ENCODE results near the gene KRTAP12-1.

KRTAP12-1 gene

GRCh38 chr21:44710756-44711326 is 28.9 kb upstream of the KRTAP12-1 start:
- DNase-seq, result no peak

GRCh38 chr21:44710294-44710665 is 28.3 kb upstream of the KRTAP12-1 start:
- DNase-seq, result no peak

GRCh38 chr21:44709426-44710293 is 27.7 kb upstream of the KRTAP12-1 start:
- DNase-seq, result no peak

- DNase-seq, result no peak
These were observed 27.0 kb upstream of the KRTAP12-1 start for GRCh38 chr21:44708866-44709425.

- DNase-seq, result no peak
These were observed 26.4 kb upstream of the KRTAP12-1 start for GRCh38 chr21:44708213-44708865.

GRCh38 chr21:44706706-44707581 is 25.0 kb upstream of the KRTAP12-1 start:
- no peak for DNase-seq

GRCh38 chr21:44706026-44706705 is 24.2 kb upstream of the KRTAP12-1 start:
- DNase-seq, result no peak

- no peak for DNase-seq
These were observed 22.7 kb upstream of the KRTAP12-1 start for GRCh38 chr21:44704636-44705001.

- DNase-seq, result no peak
These were observed 22.0 kb upstream of the KRTAP12-1 start for GRCh38 chr21:44703731-44704635.

- no peak for DNase-seq
These were observed 21.2 kb upstream of the KRTAP12-1 start for GRCh38 chr21:44702973-44703730.

- DNase-seq, result no peak
These were observed 20.4 kb upstream of the KRTAP12-1 start for GRCh38 chr21:44702111-44702972.

- DNase-seq, result no peak
These were observed 19.6 kb upstream of the KRTAP12-1 start for GRCh38 chr21:44701541-44701940.

- no peak for DNase-seq
These were observed 19.0 kb upstream of the KRTAP12-1 start for GRCh38 chr21:44701023-44701400.

GRCh38 chr21:44700101-44701022 is 18.4 kb upstream of the KRTAP12-1 start:
- no peak for DNase-seq

- DNase-seq, result no peak
These were observed 17.6 kb upstream of the KRTAP12-1 start for GRCh38 chr21:44699502-44700001.

- no peak for DNase-seq
These were observed 16.1 kb upstream of the KRTAP12-1 start for GRCh38 chr21:44697811-44698734.
